GM12878 (cell line): ENCODE measurements around the gene ATP6V1D. TPM values are rescaled to one million over a fixed set of nuclear protein-coding genes. Genes with fewer than 3 reads are reported as not detected.
A peak's percentile ranks its signal among the peaks of the same experiment; 100 is the strongest.

Experiments used
- CUX1 ChIP-seq: IDR thresholded peaks from 2 replicates; pipeline ENCODE4 v1.6.1; 2012; ENCODE audit warnings: improper control_type of control experiment, low read depth, low read length; ENCODE audit not compliant: insufficient replicate concordance
- E2F8 ChIP-seq: fragments of 450-650 bp; IDR thresholded peaks from 2 replicates; pipeline ENCODE4 v1.6.1; 2018; ENCODE audit warnings: mild to moderate bottlenecking, low read depth, moderate library complexity; ENCODE audit not compliant: partially characterized antibody
- E4F1 ChIP-seq: fragments of 450-650 bp; IDR thresholded peaks from 2 replicates; pipeline ENCODE4 v1.6.1; 2018; ENCODE audit warnings: borderline replicate concordance, mild to moderate bottlenecking; ENCODE audit not compliant: partially characterized antibody
- FOXM1 ChIP-seq: IDR thresholded peaks from 2 replicates; pipeline ENCODE4 v1.6.1; 2012; ENCODE audit warnings: low read depth, mild to moderate bottlenecking, inconsistent platforms, low read length, moderate library complexity
- HCFC1 ChIP-seq: fragments of 150-350 bp; IDR thresholded peaks from 2 replicates; pipeline ENCODE4 v1.6.1; 2014; ENCODE audit warnings: low read length
- HSF1 ChIP-seq: fragments of 150-350 bp; IDR thresholded peaks from 2 replicates; pipeline ENCODE4 v1.6.1; 2014; ENCODE audit warnings: mild to moderate bottlenecking, low read depth, low read length
- KAT2A ChIP-seq: conservative IDR thresholded peaks from 2 replicates; pipeline ENCODE4 v1.6.1; 2011; ENCODE audit warnings: low read depth, low read length; ENCODE audit not compliant: control insufficient read depth
- SKIL ChIP-seq: fragments of 450-650 bp; IDR thresholded peaks from 2 replicates; pipeline ENCODE4 v1.6.1; 2017; ENCODE audit warnings: mild to moderate bottlenecking, low read depth, inconsistent platforms; ENCODE audit not compliant: poor library complexity, severe bottlenecking
- TBL1XR1 ChIP-seq: IDR thresholded peaks from 2 replicates; pipeline ENCODE4 v1.6.1; 2012; ENCODE audit warnings: low read depth, low read length, improper control_type of control experiment
- YBX1 ChIP-seq: fragments of 450-650 bp; IDR thresholded peaks from 2 replicates; pipeline ENCODE4 v1.6.1; 2016; ENCODE audit warnings: antibody characterized with exemption
- ZBTB33 ChIP-seq: fragments of 450-650 bp; IDR thresholded peaks from 2 replicates; pipeline ENCODE4 v1.6.1; 2017; ENCODE audit warnings: mild to moderate bottlenecking
- polyA plus RNA-seq, 11 experiments: library from polyadenylated mRNA; depleted of rRNA in 4 of 11; unstranded in 6 of 11; stranded (reverse) in 5 of 11; fragments of >200 nt; fragmentation: Nextera tagmentation in 4 of 11; fragmentation: Illumina TruSeq in 1 of 11; extraction: Ambion mirVana in 4 of 11; extraction: Trizol in 1 of 11; gene quantifications; 1 replicate in 1 of 11; 2 replicates in 10 of 11; pipeline versions ENCODE4 v1.2.1 to v1.2.3, GENCODE V29; 2011 to 2016; ENCODE audit warnings: inconsistent platforms in 2 of 11, missing spikeins in 2 of 11, low read depth in 1 of 11
- total RNA-seq, 4 experiments: library from RNA; depleted of rRNA in 3 of 4; stranded (reverse); fragments of >200 nt in 3 of 4; fragmentation: Illumina TruSeq in 1 of 4; extraction: Trizol in 1 of 4; gene quantifications; 2 replicates each; pipeline versions ENCODE4 v1.2.1 to v1.2.3, GENCODE V29; 2013 to 2021

ATP6V1D gene
- total and polyA plus RNA-seq, 10 of the 15 experiments (the other 5 are each of a cell fraction or from before 2014, with no cell fraction given), result 24.0 to 71.6 (median 47.8) TPM

- no peak; the same call in 1 of the 2 replicates for TF ChIP-seq HSF1
- peak; percentile 46 for TF ChIP-seq HCFC1
- TF ChIP-seq CUX1, result no peak
- TF ChIP-seq YBX1, result no peak
- peak; percentile 88 for TF ChIP-seq E4F1
- no peak for TF ChIP-seq KAT2A
- peak; percentile 49 for TF ChIP-seq E2F8
- no peak for TF ChIP-seq FOXM1
- no peak for TF ChIP-seq ZBTB33
- no peak for TF ChIP-seq TBL1XR1
- peak; percentile 80 for TF ChIP-seq SKIL
These were observed at the start of gene ATP6V1D, which contains the start of gene EIF2S1 (continued) for GRCh38 chr14:67359775-67360469.
